ENCODE results near the gene CACNG4. TPM values are rescaled to one million over a fixed set of nuclear protein-coding genes. Genes with fewer than 3 reads are reported as not detected.

CACNG4 gene
- total RNA-seq, 1 experiment from 2014 or later = 6.3 TPM

DNA sequence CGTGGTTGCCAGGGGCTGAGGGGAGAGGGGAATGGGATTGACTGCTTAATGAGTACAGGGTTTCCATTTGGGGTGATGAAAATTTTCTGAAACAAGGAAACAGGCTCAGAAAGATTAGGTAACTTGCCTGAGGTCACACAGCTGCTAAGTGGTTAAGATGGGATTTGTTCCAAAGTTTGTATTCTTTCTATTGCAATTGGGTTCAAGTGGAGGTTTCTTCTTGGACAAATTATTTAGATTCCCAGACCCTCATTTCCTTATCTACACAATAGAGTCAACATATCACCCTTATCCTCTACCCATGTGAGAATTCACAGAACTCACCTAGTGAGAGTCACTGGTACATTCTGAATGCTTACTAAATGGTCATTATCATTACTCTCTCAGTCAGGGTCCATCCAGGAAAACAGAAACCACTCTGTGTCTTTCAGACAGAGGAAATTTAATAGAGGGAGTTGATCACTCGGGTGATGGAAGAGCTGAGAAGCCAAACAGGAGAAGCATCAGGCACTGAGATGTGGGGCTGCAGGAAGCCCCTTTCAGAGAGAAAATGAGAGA is 22.6 kb downstream of the CACNG4 start:
- no peaks in the 10 kb centered on the region for H3K23me2 ChIP-seq (ENCODE audit: insufficient read length, low read depth, low read length, poor library complexity, severe bottlenecking)
- no peak overlapping the region for H3K23ac ChIP-seq (ENCODE audit: insufficient read length, low read depth, low read length)
- H4K20me1 ChIP-seq (ENCODE audit: control insufficient read depth, insufficient read depth, insufficient read length) = no peaks in the 10 kb centered on the region
- H4K5ac ChIP-seq (ENCODE audit: insufficient read length, low read depth, low read length) = no peak overlapping the region
- no peak overlapping the region for H3K9ac ChIP-seq (ENCODE audit: extremely low read depth, insufficient read length, low read length)
- no peaks in the 10 kb centered on the region for H3K79me2 ChIP-seq (ENCODE audit: insufficient read depth, low read length)
- H3K36me3 Mint-ChIP-seq (ENCODE audit: insufficient read depth in 1 of 3, low read depth in 3 of 3) = no peaks in the 10 kb centered on the region
- no peak overlapping the region for H3K27ac ChIP-seq (ENCODE audit: insufficient read length, low read depth, low read length)
- no peaks in the 10 kb centered on the region for H3K9me3 Mint-ChIP-seq
- no peak overlapping the region for H3K27ac Mint-ChIP-seq
- no peak overlapping the region for H2BK20ac ChIP-seq (ENCODE audit: low read depth, low read length, poor library complexity, severe bottlenecking)
- H3K4me1 ChIP-seq (ENCODE audit: insufficient read depth, low read length) = no peaks in the 10 kb centered on the region; the same call in 1 of the 2 replicates
- no peaks in the 10 kb centered on the region for H3K79me1 ChIP-seq (ENCODE audit: insufficient read depth, low read depth, low read length, poor library complexity, severe bottlenecking)
- DNase-seq = no peak
- H3K4me2 ChIP-seq (ENCODE audit: insufficient read depth, insufficient read length, low read length) = no peak overlapping the region
- H3K9me3 ChIP-seq (ENCODE audit: control insufficient read depth, low read depth, low read length) = no peaks in the 10 kb centered on the region
- H2BK5ac ChIP-seq (ENCODE audit: insufficient read length, low read length) = no peak overlapping the region
- no peak overlapping the region for H3K4ac ChIP-seq (ENCODE audit: low read depth, low read length)
- no peak overlapping the region for H2AFZ ChIP-seq (ENCODE audit: low read length)
- no peaks in the 10 kb centered on the region for H3K27me3 ChIP-seq (ENCODE audit: insufficient read depth, low read length)
- no peak overlapping the region for H3T11ph ChIP-seq (ENCODE audit: low read length)
- H2BK12ac ChIP-seq (ENCODE audit: insufficient read length, low read depth, low read length) = no peak overlapping the region
- H4K8ac ChIP-seq (replicated peaks; ENCODE audit: insufficient read length, low read depth, low read length) = no peak overlapping the region
- H4K91ac ChIP-seq (ENCODE audit: insufficient read length, low read depth, low read length) = no peak overlapping the region
- H3K27me3 Mint-ChIP-seq (ENCODE audit: low read depth) = peaks cover 9% of the 10 kb centered on the region
- no peak overlapping the region for H2AK5ac ChIP-seq (ENCODE audit: insufficient read length, low read length)
- no peak overlapping the region for H2BK15ac ChIP-seq (ENCODE audit: low read depth, low read length)
- TF ChIP-seq, protein P1, sequence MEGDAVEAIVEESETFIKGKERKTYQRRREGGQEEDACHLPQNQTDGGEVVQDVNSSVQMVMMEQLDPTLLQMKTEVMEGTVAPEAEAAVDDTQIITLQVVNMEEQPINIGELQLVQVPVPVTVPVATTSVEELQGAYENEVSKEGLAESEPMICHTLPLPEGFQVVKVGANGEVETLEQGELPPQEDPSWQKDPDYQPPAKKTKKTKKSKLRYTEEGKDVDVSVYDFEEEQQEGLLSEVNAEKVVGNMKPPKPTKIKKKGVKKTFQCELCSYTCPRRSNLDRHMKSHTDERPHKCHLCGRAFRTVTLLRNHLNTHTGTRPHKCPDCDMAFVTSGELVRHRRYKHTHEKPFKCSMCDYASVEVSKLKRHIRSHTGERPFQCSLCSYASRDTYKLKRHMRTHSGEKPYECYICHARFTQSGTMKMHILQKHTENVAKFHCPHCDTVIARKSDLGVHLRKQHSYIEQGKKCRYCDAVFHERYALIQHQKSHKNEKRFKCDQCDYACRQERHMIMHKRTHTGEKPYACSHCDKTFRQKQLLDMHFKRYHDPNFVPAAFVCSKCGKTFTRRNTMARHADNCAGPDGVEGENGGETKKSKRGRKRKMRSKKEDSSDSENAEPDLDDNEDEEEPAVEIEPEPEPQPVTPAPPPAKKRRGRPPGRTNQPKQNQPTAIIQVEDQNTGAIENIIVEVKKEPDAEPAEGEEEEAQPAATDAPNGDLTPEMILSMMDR (conservative IDR thresholded peaks at IDR 0.05) = no peak
- H3K4me1 Mint-ChIP-seq = peaks cover 0 to 8% of the 10 kb centered on the region in 2 experiments; a peak in 2 of 4 replicates
- no peak overlapping the region for H3K14ac ChIP-seq (ENCODE audit: insufficient read depth, low read length)
- H3K4me3 Mint-ChIP-seq = no peak overlapping the region; a peak in 1 of 5 replicates
- no CpG with 5 or more reads among the region's 2 CpGs for WGBS (ENCODE audit: extremely low coverage, insufficient read length, low lambda C conversion rate)
- H2BK120ac ChIP-seq (ENCODE audit: low read depth, low read length, poor library complexity, severe bottlenecking) = no peak overlapping the region
- no peak overlapping the region for H3K18ac ChIP-seq (ENCODE audit: insufficient read length, low read depth, low read length)
- H3K56ac ChIP-seq (ENCODE audit: insufficient read length, low read depth, low read length) = no peak overlapping the region

Data from H9 (cell line).